PFSK-1 (cell line): ENCODE results near the gene TADA1.

Experiments
- FOXP2 ChIP-seq: optimal IDR thresholded peaks from 2 replicates; pipeline ENCODE3; 2011; ENCODE audit warnings: borderline replicate concordance, control low read depth, inconsistent platforms; ENCODE audit not compliant: insufficient read depth; ENCODE audit errors: extremely low read length, extremely low read depth
- POLR2AphosphoS5 ChIP-seq: IDR thresholded peaks from 2 replicates; pipeline ENCODE4 v1.6.1; 2012; ENCODE audit warnings: low read depth, mild to moderate bottlenecking, control low read depth, low read length, moderate library complexity
- TF ChIP-seq, protein P1 (sequence below), 2 experiments: IDR thresholded peaks; 2 replicates each; pipeline versions ENCODE4 v1.6.1 to v1.8.0; 2011 to 2012; ENCODE audit warnings: low read depth in 2 of 2, low read length in 2 of 2, control low read depth in 1 of 2, inconsistent platforms in 1 of 2, mild to moderate bottlenecking in 1 of 2, moderate library complexity in 1 of 2; ENCODE audit not compliant: insufficient read depth in 1 of 2

DNA sequence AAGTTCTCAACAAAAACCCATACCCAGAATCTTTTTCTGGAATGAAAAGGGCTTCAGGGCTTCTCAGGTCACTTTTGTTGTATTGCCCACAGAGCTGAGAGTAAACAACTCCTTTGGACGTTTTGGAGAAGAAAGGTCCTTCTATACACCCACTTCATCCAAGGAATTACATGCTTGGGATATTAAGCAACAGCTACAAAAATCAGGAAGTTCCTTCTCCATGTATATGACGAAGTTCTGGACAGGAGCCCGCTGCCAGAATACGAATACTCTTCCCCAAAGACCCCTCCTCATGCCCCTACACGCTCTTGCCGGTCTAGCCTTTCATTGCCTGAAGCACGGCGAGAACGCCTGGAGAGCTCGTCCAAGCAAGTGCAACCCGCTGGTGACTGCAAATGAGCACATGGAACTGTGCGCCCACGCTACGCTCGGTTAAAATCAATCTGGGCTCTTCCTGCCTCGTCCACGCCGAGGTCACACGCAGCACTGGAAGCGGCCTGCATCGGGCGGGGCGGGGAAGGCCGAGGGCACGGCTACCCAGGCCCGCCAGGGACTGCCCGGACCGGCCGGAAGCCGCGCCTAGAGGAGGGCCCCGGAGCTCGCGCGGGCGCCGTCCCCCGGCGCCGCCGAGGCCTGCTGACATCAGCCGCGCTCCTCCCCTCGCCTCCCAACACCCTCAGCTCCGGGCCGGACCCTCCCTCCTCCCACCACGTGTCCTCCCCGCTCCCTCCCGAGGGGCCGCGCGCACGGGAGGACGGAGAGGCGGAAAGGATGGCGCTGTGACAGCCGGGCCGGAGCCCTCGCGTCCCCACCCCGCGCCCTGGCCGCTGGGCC lies 37.1 kb downstream of the TADA1 start, which contains the start of gene POGK:
- TF ChIP-seq, protein P1, sequence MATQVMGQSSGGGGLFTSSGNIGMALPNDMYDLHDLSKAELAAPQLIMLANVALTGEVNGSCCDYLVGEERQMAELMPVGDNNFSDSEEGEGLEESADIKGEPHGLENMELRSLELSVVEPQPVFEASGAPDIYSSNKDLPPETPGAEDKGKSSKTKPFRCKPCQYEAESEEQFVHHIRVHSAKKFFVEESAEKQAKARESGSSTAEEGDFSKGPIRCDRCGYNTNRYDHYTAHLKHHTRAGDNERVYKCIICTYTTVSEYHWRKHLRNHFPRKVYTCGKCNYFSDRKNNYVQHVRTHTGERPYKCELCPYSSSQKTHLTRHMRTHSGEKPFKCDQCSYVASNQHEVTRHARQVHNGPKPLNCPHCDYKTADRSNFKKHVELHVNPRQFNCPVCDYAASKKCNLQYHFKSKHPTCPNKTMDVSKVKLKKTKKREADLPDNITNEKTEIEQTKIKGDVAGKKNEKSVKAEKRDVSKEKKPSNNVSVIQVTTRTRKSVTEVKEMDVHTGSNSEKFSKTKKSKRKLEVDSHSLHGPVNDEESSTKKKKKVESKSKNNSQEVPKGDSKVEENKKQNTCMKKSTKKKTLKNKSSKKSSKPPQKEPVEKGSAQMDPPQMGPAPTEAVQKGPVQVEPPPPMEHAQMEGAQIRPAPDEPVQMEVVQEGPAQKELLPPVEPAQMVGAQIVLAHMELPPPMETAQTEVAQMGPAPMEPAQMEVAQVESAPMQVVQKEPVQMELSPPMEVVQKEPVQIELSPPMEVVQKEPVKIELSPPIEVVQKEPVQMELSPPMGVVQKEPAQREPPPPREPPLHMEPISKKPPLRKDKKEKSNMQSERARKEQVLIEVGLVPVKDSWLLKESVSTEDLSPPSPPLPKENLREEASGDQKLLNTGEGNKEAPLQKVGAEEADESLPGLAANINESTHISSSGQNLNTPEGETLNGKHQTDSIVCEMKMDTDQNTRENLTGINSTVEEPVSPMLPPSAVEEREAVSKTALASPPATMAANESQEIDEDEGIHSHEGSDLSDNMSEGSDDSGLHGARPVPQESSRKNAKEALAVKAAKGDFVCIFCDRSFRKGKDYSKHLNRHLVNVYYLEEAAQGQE (IDR thresholded peaks at IDR 0.05; ENCODE audit: insufficient read depth in 1 of 2, low read depth in 2 of 2, low read length in 2 of 2) = no peak
- TF ChIP-seq POLR2AphosphoS5 (peak; percentile 67; the same call in 1 of the 2 replicates), FOXP2 (no peak)
